NCI-H345 treated with DMSO at 0.1 percent for 48 hours (cell line): ENCODE data around the gene ZAR1.
A peak's percentile ranks its signal among the peaks of the same experiment; 100 is the strongest.
"Not testable (repeated sequence)": the region's sequence is repeated elsewhere in the genome, so short reads cannot be mapped to it uniquely, and the experiment has no call there.

Experiments
- DNase-seq: peaks from one replicate; lab custom pipeline; 2025; ENCODE audit not compliant: unreplicated experiment; lab: John Stamatoyannopoulos, UW

The ZAR1 gene, protein sequence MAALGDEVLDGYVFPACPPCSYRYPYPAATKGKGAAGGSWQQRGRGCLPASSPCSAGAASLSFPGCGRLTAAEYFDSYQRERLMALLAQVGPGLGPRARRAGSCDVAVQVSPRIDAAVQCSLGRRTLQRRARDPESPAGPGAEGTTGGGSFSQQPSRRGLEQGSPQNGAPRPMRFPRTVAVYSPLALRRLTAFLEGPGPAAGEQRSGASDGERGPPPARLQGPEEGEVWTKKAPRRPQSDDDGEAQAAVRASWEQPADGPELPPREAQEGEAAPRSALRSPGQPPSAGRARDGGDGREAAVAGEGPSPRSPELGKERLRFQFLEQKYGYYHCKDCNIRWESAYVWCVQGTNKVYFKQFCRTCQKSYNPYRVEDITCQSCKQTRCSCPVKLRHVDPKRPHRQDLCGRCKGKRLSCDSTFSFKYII

DNA sequence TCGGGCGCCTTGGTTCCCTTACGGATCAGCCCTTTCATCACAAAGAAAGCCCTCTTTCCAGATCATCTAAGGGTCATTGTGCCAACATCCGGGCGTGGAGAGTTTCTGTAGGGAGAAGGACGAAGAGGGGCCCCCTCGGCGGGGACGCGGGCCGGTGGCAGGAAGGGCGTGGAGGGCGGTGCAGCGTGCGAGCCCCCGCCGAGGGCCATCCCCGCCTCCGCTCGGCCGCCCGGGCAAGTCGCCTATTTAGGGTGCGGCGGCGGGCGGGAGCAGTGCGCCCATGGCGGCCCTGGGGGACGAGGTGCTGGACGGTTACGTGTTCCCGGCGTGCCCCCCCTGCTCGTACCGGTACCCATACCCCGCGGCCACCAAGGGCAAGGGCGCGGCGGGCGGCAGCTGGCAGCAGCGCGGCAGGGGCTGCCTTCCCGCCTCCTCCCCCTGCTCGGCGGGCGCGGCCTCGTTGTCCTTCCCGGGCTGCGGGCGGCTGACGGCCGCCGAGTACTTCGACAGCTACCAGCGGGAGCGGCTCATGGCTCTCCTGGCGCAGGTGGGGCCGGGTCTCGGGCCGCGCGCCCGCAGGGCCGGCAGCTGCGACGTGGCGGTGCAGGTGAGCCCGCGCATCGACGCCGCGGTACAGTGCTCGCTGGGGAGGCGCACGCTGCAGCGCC, at the start of gene ZAR1:
Gene ZAR1 (plus strand): TSS at position 241 of the 668 bp plus-strand sequence. CDS start 40 bp downstream, at position 281.
- DNase-seq = no peak

DNA sequence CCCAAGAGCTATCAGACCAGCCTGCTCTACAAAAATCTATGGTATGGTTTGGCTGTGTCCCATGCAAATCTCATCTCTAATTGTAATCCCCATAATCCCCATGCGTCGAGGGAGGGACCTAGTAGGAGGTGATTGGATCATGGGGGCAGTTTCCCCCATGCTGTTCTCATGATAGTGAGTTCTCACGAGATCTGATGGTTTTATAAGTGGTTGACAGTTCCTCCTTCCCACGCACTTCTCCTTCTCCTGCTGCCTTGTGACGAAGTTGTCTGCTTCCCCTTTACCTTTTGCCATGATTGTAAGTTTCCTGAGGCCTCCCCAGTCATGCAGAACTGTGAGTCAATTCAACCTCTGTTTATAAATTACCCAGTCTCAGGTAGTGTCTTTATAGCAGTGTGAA, 49.1 kb upstream of the ZAR1 start:
- not testable (repeated sequence) for DNase-seq

DNA sequence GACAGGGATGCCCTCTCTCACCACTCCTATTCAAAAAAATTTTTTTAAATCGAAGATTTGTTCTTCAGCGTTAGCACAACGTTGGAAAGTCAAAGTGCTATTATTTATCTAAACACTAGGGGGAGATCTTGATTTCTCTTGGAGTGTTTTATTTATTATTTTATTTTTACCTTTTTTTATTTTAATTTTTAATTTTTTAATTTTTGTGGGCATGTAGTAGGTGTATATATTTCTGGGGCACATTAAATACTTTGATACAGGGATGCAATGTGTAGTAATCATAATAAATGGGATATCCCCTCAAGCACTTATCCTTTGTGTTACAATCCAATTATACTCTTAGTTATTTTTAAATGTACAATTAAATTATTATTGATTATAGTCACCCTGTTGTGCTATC, 44.3 kb upstream of the ZAR1 start:
- DNase-seq = no peak

DNA sequence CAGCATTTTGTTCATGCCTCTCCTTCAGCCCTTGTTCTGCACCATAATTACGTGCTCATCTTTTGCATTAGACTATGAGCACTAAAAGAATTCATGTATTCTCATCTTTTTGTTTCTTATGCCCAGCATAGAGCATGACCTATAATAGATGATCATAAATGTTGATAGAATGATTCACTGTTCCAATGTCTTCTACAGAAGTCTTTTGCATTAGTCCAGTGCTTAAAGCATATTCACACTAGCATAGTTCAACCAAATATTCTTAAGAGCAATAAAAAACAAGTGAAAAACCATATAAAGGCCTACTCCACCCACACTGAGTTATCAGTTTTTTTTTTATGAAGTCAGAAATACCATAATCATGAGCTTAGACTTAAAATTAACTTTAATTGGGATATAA, 43.4 kb upstream of the ZAR1 start:
- no peak for DNase-seq

DNA sequence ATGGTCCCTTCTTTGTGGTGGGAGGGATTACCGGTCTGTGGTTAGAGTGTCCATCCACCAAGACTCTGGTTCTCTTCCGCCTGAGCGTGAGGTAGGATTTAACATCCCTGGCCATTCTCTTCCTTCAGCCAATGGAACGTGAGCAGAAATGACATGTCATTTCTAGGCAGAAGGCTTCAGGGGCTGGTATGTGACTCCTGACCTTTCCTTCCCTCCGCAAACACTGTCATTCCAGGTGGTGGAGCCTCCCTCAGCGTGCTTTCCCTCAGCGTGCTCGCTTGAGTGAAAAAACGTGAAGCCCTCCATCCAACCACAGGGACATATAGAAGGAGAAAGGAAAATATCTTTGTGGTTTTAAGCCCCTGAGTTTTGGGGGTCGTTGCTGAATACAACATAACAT, 40.9 kb upstream of the ZAR1 start:
- DNase-seq = no peak

DNA sequence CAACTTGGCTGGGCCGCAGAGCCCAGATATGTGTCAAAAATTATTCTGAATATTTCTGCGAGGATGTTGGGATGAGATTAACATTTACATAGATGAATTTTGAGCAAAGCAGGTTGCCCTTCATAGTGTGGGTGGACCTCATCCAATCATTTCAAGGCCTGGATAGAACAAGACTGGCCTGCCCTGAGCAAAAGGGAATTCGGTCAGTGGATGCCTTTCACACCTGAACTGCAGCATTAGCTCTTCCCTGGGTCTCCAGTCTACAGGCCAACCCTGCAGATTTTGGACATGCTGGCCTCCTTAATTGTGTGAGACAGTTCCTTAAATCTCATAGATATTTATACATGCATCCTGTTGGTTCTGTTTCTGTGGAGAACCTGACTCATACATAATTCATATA, 39.3 kb upstream of the ZAR1 start:
- DNase-seq = no peak

DNA sequence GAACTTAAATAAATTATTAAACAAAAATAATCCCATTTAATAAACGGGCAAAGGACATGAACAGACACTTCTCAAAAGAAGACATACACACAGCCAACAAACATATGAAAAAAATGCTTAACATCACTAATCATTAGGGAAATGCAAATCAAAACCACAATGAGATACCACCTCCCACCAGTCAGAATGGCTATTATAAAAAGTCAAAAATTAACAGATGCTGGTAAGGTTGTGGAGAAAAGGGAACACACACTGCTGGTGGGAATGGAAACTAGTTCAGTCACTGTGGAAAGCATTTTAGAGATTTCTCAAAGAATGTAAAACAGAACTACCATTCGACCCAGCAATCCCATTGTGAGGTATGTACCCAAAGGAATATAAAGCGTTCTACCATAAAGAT, 38.4 kb upstream of the ZAR1 start:
- DNase-seq = not testable (repeated sequence)

DNA sequence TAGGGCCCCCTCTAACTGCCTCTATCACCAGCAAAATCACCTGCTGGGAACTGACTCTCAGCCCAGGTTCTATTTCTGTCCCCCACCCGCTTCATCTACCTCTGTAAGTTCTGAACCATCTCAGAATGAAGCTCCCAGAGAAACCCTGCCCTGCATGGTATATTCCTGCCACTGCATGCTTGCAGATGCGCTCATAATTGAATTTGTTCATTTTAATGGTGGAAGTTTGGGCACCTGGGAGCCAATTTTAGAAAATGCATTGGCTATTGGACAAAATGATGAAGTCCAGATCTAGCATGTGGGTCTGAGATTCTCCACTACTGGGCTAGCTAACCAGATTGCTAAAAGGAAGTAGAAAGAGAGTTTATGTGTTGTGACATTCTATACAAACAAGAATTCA, 35.5 kb upstream of the ZAR1 start:
- DNase-seq = no peak

DNA sequence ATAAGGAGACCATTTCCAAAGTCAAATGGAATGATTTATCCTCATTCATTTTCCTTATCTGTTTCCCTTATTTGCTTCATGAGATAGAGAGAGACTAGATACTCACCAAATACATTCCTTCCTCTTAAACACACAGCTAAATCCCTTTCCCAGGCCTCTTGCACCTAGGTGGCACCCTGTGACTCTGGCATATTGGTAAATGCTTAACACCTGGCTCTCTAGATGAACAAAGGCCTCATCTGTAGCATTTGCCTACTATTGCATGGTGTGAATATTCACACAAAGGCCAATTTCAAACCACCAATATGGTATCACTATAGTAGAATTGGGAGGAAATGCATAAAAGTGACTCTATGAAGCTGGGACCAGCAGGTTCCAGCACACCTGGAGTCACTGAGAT, 29.1 kb upstream of the ZAR1 start:
- DNase-seq = no peak

DNA sequence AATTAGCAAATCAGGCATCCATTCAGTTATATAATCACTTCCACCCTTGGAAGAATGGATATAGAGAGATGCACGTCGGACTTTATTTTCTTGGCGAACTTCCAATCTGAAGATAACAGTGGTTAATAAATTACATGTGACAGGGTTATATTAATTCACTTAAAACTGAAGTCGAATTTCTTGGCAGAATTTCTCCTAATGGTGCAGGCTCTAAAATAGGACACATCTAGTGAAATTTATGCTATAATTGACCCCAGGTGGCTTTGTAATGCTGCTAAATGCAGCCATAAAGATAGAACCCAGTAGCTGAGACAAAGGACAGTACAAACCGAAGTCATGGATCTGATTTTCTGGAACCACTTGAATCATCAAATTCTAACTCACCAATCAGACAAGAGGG, 27.7 kb upstream of the ZAR1 start:
- DNase-seq = no peak

DNA sequence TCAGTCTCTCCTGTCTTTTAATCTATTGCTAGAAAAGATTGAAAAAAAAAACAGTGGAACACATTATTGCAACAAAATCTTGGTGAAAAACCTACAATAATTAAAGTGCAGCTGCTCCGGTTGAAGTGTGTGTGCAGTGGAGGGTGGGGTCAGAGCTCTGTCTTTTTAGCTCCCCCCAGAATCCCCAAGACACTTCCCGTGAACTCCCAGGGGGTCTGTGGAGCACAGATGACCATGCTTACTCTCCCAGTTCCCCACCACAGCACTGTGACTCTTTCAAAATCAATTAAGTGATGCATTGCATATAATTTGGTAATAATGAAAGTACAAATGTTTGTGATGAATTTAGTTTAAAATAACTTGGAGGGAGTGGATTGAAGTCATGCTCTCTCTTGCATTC, 22.6 kb upstream of the ZAR1 start:
- no peak for DNase-seq

DNA sequence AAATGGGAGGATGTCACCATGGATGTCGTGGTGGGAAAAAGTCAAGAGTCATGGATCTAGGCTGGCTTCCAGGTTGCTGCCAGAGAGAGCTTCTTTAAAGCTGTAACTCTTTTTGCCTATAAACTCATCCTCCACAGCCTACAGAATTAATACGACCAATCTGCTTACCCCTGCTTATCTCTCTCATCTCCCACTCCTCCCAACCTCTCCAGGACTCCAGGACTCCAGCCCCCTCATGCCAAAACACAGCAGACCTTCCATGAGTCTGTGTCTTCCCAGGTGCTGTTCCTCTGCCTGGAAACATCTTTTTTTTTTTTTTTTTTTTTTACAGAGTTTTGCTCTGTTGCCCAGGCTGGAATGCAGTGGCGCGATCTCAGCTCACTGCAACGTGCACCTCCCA, 22.2 kb upstream of the ZAR1 start:
- DNase-seq = no peak

DNA sequence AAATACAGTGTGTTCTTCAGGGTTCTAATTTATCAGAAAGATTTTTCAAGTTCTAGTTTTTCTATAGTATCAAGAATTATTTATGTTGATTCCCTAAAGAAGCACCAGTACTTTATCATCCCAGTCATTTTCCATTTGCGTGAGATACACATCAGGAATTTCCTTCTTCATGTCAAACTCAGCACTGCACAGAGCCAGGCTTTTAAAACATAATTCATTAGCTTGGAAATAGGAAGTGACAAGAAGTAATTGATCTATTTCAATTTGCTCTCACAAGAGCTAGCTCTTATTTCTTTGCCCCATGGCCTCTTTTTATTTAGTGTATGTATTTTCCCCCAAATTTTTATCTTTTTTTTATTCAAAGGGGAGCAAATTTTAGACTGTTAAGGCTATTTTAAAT, 19.9 kb upstream of the ZAR1 start:
- DNase-seq = no peak

DNA sequence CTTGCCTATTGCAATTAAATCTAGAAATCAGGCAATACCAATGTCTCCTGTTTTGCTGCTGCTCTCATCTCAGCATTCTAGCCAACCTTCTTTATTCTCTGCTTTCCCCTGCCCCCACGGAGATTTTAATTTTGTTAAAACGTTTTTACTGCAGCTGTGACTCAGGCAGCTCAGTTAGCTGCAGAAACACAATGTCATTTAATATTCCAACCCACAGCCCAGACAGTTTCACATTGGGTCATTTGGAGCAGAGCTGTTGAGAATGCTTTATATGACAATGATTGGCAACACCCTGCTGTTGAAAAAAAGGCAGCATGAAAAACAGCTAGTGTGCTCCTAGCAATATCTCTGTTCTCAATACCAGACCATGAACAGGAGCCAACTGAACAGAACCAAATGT, 19.5 kb upstream of the ZAR1 start:
- no peak for DNase-seq

DNA sequence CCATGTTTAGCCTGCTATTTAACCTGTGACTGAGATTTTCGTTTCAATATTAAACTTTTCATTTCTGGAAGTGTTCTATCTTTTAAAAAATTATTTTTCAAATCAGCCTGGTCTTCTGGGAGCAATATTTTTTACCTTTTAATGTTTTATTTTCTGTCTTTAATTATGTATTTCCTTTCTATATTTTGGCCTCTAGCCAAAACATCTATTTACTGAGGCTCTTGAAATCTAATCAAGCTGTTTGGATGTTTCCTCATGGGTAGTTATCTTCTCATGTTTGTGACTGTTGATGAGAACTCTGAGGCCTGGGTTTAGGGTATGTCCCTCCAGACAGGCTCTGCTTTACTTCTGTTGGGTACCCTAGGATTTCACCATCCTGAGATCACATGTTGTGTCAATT, 17.3 kb upstream of the ZAR1 start:
- no peak for DNase-seq

DNA sequence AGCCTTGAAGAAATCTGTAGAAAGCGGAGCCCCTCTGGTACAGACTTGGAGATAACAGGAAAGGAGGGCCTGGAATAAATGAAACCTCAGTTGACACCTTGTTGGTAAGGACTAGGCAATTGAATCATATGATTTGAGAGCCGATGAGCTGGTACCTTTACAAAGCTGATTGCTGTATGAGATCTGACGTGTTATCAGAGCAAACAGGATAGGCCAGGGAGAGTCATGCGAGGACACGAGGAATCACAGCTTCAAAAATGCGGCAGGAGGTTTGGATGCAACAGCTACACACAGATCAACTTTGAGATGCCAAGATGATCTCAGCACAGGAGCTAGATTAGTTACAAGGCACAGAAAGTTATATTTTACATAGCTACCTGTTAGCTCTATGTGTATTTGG, 14.3 kb upstream of the ZAR1 start:
- DNase-seq = no peak

DNA sequence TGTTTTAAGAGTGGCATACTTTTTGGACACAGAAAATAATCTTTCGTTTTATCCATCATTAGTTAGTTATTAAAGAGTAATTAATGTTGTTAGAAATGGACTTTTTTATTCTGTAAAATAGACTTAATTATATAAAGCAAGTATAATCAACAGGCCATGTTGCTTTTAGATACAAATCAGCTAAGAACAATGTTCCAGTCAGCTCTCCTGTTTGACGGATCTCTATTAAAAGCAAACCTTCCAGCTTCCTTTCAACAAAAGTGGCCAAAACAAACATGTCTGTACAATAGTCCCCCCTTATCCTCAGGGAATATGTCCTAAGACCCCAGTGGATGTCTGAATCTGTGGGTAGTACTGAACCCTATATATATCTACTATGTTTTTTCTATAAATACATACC, 11.8 kb upstream of the ZAR1 start:
- no peak for DNase-seq

DNA sequence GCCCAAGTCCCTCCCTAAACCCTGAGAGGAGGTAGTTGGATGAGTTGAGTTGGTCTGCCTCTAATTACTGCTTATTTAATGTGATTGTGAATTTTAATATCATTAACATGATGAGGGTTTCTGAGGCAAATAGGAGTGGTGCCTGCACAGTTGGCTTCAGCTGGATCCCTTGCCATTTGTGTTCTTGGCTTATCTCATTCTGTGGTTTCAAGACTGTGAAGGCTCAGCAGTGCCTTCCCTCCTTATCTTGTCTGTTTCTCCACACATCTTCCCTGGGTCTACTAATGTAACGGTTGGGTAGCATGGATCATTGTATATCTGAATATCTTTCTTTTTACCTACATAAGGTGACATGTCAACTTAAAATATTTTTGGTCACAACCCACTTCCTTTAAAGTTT, 8.5 kb upstream of the ZAR1 start:
- DNase-seq = no peak

DNA sequence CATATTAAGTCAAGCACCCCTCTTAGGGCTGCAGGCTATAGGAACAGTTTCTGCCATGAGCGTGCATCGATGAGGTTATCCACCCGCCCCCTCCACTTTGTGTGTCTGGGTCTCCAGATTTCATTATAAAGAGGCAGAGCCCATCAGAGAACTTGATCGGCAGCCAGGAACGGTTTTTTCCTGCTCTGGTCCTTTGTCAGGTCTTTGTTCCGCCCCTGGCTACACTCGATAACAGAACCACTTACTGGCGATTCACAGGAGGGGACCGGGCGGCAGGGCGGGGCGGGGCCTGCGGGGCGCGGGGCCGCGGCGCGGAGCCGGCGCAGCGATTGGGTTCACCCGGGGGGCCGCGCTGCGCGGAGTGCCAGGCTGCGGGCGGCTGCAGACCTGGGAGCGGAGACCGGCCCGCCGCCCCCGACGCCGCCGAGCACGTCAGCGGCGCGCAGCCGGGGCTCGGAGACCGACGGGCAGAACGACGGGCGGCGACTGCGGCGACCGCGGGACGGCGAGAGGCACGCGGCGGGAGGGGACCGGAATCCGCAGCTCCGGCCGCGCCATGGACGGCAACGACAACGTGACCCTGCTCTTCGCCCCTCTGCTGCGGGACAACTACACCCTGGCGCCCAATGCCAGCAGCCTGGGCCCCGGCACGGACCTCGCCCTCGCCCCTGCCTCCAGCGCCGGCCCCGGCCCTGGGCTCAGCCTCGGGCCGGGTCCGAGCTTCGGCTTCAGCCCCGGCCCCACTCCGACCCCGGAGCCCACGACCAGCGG, 6.9 kb upstream of the ZAR1 start, which contains the start of gene SLC10A4:
Gene SLC10A4 (plus strand): TSS at position 338 of the 771 bp plus-strand sequence. CDS start 219 bp downstream, at position 557.
- DNase-seq = peak; percentile 35

DNA sequence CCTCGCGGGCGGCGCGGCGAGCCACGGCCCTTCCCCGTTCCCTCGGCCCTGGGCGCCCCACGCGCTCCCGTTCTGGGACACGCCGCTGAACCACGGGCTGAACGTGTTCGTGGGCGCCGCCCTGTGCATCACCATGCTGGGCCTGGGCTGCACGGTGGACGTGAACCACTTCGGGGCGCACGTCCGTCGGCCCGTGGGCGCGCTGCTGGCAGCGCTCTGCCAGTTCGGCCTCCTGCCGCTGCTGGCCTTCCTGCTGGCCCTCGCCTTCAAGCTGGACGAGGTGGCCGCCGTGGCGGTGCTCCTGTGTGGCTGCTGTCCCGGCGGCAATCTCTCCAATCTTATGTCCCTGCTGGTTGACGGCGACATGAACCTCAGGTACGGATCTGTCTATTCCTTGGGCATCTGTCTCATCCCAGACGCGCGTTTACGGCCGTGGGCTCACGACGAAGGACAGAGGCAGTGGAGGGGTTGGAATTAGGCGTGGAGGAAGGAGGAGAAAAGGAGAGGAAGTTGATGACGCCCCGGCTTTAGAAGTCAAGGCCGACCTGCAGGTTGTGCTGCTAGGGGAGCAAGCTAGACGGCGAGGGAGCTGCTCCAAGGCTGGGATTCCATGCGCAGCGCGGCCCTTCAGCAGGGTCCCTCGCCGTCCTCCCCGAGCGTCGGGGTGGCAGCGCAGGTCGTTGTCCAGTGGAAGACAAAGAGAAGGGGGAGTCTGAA, 6.1 kb upstream of the ZAR1 start:
- no peak for DNase-seq

DNA sequence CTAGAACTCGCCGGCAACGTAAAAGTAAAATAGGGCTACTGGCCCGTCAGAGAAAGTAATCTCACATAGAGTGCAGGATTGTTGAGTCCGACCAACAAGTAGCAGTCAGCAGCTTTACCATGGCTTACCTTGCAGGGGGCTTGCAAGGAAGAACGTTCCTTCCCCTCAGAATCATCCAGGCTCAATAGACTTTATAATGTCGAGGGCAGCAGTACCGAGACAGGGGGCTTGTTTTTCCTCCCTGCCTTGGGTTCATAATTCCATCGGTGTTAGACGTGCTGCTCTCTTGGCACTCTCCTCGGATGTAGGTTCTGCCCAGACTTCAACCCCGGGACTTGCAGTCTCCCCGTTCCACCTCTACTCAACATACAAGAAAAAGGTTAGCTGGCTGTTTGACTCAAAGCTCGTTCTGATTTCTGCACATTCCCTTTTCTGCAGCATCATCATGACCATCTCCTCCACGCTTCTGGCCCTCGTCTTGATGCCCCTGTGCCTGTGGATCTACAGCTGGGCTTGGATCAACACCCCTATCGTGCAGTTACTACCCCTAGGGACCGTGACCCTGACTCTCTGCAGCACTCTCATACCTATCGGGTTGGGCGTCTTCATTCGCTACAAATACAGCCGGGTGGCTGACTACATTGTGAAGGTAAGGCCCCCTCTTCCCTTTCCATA, 5.4 kb upstream of the ZAR1 start:
- DNase-seq = no peak
